Measurements from ENCODE around the gene EVI5. TPM values are rescaled to one million over a fixed set of nuclear protein-coding genes. Genes with fewer than 3 reads are reported as not detected.

Gene EVI5
- total RNA-seq, 1 experiment from 2014 or later = 11.4 TPM

DNA sequence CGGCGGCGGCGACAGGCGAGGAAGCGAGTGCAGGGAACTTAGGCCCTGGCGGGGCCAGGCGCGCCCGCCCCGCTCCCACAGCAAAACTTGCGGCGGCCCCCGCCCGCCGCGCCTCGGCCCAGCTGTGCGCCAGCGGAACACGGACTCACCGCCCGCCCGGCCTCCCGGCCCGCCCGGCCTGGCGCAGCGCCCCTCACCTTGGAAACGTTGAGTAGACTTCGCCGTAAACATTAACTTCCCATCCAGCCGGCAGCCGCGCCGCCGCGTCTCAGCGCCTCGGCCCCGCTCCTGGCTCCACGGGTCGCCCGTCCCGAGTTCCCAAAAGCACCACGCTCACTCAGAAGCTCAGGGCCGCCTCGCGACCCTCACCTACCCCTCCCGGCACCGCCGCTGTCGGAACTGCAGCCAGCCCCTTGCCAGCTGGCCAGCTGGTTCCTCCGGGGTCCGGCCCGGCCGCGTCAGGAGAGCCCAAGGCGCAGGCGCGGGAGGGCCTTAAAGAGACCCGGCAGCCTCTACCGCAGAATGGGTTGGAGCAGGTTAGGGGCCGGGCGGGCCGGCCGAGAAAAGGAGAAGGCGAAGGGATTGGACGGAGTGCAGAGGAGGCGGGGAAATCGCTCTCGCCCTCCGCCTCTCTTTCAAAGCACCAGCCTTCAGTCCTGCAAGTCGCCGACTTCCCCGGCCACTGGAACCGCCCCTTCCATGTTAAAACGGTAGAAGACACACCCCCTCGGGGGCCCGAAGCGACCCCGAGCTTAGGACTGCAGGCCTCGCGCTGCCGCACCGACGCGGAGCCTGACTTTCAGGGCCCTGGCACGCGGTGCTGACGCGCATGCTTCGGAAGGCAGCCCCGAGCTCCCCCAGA is at the start of gene EVI5 (continued):
- peak; percentile 89; the same call in 1 of the 2 replicates for TF ChIP-seq ZNF532 (CRISPR knock-in tag; IDR thresholded peaks at IDR 0.05; ENCODE audit: borderline replicate concordance)
- TF ChIP-seq FOXK1 (CRISPR knock-in tag; IDR thresholded peaks at IDR 0.05) = peak; percentile 98
- TF ChIP-seq, protein P1, sequence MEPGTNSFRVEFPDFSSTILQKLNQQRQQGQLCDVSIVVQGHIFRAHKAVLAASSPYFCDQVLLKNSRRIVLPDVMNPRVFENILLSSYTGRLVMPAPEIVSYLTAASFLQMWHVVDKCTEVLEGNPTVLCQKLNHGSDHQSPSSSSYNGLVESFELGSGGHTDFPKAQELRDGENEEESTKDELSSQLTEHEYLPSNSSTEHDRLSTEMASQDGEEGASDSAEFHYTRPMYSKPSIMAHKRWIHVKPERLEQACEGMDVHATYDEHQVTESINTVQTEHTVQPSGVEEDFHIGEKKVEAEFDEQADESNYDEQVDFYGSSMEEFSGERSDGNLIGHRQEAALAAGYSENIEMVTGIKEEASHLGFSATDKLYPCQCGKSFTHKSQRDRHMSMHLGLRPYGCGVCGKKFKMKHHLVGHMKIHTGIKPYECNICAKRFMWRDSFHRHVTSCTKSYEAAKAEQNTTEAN (CRISPR knock-in tag; IDR thresholded peaks at IDR 0.05) = peak; percentile 99
- TF ChIP-seq, protein P2, sequence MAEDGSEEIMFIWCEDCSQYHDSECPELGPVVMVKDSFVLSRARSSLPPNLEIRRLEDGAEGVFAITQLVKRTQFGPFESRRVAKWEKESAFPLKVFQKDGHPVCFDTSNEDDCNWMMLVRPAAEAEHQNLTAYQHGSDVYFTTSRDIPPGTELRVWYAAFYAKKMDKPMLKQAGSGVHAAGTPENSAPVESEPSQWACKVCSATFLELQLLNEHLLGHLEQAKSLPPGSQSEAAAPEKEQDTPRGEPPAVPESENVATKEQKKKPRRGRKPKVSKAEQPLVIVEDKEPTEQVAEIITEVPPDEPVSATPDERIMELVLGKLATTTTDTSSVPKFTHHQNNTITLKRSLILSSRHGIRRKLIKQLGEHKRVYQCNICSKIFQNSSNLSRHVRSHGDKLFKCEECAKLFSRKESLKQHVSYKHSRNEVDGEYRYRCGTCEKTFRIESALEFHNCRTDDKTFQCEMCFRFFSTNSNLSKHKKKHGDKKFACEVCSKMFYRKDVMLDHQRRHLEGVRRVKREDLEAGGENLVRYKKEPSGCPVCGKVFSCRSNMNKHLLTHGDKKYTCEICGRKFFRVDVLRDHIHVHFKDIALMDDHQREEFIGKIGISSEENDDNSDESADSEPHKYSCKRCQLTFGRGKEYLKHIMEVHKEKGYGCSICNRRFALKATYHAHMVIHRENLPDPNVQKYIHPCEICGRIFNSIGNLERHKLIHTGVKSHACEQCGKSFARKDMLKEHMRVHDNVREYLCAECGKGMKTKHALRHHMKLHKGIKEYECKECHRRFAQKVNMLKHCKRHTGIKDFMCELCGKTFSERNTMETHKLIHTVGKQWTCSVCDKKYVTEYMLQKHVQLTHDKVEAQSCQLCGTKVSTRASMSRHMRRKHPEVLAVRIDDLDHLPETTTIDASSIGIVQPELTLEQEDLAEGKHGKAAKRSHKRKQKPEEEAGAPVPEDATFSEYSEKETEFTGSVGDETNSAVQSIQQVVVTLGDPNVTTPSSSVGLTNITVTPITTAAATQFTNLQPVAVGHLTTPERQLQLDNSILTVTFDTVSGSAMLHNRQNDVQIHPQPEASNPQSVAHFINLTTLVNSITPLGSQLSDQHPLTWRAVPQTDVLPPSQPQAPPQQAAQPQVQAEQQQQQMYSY (CRISPR knock-in tag; IDR thresholded peaks at IDR 0.05) = peak; percentile 77
- TF ChIP-seq HMGA2 (CRISPR knock-in tag; IDR thresholded peaks at IDR 0.05) = no peak
- TF ChIP-seq, protein P3, sequence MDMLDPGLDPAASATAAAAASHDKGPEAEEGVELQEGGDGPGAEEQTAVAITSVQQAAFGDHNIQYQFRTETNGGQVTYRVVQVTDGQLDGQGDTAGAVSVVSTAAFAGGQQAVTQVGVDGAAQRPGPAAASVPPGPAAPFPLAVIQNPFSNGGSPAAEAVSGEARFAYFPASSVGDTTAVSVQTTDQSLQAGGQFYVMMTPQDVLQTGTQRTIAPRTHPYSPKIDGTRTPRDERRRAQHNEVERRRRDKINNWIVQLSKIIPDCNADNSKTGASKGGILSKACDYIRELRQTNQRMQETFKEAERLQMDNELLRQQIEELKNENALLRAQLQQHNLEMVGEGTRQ (CRISPR knock-in tag; IDR thresholded peaks at IDR 0.05) = no peak; the same call in 1 of the 2 replicates
- TF ChIP-seq EMX1 (CRISPR knock-in tag; IDR thresholded peaks at IDR 0.05) = no peak
- TF ChIP-seq STAT6 (CRISPR knock-in tag; conservative IDR thresholded peaks at IDR 0.05; ENCODE audit: low read depth) = no peak
- TF ChIP-seq AR (CRISPR knock-in tag; IDR thresholded peaks at IDR 0.05) = no peak
- no peak for TF ChIP-seq JAZF1 (CRISPR knock-in tag; IDR thresholded peaks at IDR 0.05)
- TF ChIP-seq NR3C1 (CRISPR knock-in tag; conservative IDR thresholded peaks at IDR 0.05; ENCODE audit: low read depth) = no peak
- peak; percentile 90 for TF ChIP-seq USF1 (CRISPR knock-in tag; IDR thresholded peaks at IDR 0.05)
- peak; percentile 100 for TF ChIP-seq MAX (CRISPR knock-in tag; IDR thresholded peaks at IDR 0.05)
- TF ChIP-seq SMAD3 (CRISPR knock-in tag; IDR thresholded peaks at IDR 0.05; ENCODE audit: borderline replicate concordance) = peak; percentile 99
- peak; percentile 99 for TF ChIP-seq E2F1 (CRISPR knock-in tag; IDR thresholded peaks at IDR 0.05)
- TF ChIP-seq, protein P4, sequence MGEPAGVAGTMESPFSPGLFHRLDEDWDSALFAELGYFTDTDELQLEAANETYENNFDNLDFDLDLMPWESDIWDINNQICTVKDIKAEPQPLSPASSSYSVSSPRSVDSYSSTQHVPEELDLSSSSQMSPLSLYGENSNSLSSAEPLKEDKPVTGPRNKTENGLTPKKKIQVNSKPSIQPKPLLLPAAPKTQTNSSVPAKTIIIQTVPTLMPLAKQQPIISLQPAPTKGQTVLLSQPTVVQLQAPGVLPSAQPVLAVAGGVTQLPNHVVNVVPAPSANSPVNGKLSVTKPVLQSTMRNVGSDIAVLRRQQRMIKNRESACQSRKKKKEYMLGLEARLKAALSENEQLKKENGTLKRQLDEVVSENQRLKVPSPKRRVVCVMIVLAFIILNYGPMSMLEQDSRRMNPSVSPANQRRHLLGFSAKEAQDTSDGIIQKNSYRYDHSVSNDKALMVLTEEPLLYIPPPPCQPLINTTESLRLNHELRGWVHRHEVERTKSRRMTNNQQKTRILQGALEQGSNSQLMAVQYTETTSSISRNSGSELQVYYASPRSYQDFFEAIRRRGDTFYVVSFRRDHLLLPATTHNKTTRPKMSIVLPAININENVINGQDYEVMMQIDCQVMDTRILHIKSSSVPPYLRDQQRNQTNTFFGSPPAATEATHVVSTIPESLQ (CRISPR knock-in tag; IDR thresholded peaks at IDR 0.05) = peak; percentile 93
